ENCODE results near the gene EBF3.

Gene EBF3

GRCh38 chr10:129868449-129869035, 95.5 kb downstream of the EBF3 start:
- DNase-seq: no peak

GRCh38 chr10:129867631-129868179, 96.4 kb downstream of the EBF3 start:
- no peak for DNase-seq

DNA sequence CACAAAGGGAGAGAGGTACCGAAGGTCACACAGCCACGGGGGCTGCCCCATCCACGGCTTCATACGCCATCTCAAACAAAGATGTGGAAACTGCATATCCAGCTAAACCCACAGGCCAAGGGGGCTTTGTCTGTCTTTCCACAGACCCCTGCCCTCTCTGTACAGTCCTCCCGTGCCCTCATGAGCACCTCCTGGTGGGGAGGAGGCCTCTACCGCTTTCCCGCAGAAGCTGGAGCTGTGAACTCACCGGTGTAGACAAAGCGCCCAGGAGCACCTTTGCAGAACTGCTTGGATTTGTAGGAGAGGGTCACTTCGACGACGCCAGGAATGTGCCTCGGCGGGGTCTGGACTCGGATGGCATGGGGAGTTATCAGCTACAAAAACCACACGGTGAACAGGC, 97.2 kb downstream of the EBF3 start:
- DNase-seq: no peak

GRCh38 chr10:129865960-129866359, 98.1 kb downstream of the EBF3 start:
- no peak for DNase-seq

DNA sequence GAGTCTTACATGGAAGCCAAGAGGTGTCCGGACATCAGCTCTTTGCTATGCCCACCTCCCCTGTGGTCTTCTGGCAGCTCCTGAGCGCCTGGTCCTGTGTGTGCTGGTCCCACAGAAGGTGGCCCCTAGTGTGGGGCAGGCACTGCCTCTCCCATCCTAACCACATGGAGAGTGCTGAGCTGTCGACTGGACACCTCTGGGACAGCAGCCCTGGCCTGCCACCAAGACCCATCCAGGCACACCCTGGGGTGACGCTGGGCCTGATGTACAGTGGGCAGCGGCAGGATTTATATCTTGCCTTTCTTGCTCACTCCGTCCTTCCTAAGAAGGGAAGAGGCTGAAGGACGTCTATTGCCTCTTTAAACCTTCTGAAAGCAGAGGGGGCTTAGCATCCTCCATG, 98.7 kb downstream of the EBF3 start:
- DNase-seq: no peak

DNA sequence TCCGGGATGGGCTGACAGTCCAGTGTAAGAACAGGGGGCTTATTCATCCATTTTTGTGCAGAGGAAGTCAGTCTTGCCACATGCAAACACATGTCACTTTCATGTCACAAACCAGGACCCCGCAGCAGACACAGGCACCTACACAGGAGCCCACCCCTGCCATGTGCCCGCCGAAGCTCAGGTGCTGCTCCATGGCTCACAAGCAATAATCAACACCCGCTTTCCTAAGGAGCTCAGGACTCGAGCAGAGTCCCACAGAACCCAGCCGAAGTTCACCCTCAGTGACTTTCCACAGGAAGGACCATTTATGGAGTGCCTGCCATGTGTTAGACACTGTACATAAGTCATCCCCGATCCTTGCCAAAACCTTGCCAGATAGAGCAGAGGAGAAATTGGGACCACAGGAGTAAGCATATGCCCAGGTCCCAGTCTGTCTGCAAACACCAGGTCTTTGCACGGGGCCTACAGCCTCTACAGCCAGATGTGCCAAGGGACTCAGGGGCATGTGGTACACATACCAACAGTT, 99.4 kb downstream of the EBF3 start:
- DNase-seq: peak; percentile 78

- DNase-seq: no peak
Observed at GRCh38 chr10:129864082-129864481, 100.0 kb downstream of the EBF3 start.

DNA sequence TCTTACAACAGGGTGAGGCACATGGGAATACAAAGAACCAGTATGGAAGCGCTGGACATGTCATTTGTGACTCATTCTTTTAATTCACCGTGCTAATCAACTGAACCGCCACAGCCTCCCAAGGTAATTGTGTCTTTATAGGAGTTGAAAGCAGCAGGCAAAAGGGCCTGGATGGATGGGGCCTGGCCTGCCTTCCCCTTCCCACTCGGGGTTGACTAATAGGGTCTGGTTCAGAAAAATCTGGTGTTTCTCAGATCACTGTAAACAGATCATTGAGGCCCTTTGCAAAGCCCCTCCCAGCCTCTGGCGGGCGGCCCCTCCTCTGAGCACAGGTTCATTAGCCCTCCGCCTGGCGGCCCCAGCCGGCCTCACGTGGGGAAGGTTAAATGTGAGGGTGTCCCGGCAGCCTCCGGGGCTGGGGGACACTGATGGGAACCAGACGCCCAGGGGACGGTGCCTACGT, 100.8 kb downstream of the EBF3 start:
- DNase-seq: no peak

DNA sequence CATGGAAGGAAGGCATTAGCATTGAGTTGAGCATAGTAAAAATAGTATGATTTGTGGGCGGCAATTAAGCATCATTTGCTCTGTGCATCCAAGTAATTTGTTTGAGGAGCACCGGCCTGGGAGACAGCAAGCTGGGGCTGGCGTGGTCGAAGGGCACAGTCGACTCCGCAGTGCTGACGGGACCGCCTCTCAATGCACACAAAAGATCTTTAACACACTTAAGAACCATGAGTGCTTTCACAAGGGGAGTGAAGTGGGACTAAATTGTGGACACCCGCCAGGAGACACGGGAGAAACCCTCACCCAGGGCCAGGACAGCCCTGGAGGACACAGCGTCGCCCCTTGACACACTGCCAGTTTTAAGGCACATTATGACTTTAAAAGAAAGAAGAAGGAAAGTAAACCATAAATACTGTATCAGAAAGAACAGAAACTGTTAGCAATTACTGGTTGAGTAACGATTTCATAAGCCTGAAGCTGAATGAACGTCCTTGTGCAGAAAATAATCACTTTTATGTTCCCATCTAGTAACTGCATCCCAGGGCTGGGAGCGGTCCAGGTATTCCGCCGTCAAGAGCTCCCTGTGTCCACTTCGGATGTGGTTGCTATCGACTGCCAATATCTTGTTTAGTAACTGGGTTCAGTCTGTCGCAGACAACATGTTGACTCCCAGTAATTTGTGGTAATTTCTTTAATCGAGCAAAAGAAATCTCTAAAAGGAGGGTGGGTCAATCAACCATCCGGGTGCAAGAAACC, 102.1 kb downstream of the EBF3 start:
- no peak for DNase-seq

- DNase-seq: no peak
Observed at GRCh38 chr10:129860396-129860795, 103.7 kb downstream of the EBF3 start.

- no peak for DNase-seq
Observed at GRCh38 chr10:129859536-129859935, 104.5 kb downstream of the EBF3 start.

DNA sequence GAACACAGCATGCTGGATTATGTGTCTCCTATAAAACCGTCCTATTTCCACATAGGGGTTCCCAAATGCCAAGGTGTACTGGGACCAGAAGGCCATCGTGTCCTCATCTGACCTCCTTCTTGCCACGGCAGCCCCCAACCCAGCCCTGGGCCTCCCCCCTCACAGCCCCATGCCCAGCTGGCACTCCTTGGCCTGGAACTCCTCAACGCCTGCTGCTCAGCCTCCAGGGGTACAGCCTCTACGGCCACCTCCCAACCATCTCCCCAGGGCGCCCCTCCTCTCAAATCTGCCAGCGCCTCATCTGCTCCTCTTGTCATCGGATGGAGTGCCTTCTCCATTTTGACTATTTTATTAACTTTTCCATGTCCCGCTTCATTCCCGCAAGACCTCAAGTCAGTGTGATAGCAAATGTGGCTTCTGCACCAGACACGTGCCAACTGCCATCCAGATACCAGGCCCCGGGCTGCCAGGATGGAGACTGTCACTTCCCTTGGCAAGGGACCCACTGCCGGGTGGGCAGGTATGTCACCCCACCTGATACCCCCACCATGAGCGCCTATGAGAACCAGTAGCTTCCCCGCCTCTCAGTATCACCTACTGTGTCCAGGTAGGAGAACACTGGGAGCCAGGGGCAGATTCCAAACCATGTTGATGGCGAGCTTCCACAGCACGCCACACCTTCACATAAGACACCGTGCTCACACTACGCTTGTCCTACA, 106.7 kb downstream of the EBF3 start:
- no peak for DNase-seq

DNA sequence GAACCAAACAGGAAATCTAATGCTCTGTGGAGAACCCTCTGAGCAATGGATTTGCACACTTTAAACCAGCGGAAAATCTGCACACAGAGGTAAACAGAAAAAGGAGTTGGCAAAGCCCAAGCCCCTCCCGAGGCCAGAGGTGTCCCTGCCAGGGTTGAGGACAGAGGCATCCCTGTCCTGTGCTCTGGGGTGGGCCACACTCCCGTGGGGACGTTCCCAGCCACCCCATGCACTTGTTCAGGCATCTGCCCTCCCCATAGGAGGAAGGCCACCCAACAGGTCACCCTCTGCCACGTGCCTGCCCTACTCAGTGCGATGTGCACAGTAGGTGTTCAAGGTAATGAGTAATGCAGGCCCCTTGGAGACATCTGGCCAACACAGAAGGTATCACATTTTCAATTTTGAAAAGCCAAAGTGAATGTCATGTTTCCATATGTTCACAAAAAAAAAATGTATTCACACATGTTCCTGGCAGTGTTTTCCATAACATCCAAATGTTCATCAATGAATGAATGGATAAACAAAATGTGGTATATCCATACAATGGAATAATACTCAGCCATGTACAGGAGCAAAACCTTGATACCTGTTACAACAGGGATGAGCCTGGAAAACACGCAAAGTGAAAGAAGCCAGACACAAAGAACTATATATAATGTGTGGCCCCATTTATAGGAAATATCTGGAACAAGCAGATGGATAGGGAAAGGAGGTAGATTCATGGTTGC, 108.1 kb downstream of the EBF3 start:
- DNase-seq: no peak

DNA sequence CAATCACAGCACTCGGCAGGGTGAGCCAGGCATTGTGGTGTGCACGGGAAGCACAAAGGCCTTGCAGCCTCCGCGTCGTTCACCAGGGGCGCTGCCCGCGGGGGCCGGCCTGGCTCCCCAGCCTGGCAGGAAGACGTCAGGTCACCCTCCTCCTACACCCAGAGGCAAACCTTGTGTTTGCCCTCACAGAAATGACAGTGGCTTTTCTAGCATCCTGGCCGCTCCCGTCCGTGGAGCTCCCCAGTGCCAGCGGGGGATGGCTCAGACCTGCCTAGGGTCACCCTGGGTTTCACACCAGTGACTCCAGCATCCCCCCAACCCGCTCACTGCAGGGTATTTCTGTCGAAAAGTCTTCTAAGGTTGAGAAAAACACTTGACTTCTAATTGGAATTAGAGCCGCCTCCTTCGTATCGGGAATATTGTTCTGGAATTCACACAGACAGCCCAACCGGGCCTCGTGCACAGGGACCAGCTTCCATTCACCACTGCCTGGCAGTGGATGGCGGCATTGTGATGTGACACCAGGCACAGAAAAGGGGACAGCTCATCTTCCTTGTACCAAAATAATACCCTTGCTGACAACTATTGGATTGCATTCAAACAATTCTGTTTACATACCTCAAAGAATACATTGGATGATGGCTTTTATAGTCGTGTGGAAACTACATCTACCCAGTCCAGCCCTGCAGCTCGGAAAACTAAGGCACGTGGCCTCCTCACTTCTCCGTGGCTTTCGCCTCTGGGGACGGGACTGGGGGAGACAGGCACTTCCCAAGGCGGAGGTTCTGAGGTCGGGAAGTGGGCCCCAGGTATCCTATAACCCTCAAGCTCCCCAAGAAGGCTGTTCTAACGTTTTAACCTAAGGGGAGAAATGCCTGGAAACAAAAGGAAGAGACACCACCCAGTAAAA, 109.0 kb downstream of the EBF3 start:
- DNase-seq: no peak

DNA sequence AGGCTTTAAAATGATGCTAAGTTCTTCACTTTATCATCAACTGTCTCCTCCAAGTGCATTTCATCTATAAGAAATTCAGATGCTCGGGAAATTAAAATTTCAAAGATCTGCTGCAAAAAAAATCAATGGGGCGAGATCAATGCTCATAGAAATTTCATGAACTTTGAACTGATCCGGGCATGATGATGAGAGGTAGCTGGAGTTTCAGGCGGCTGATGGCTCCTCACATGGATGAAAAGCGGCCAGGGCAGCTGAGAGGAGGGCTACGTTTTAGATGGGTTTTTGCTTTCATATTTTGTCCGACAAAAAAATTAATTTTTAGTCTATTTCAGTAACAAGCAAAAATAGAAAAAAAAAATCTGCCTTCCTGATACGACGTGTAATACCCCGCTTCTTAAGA, 109.9 kb downstream of the EBF3 start:
- no peak for DNase-seq

DNA sequence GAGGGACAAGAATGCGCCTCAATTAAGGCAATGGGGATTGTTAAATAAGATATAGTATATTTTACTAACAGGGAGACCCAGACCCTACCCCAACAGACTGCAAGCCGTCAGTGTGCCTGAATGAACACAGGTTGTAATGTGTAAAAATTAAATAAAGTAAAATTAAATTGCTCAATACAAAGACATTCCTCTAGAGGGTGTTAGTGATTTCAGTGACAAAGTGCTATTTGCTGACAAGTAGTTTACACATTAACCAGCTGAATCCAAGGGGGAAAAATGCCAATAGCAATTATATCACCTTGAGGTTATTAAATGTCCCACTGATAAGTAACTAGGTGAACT, 110.5 kb downstream of the EBF3 start:
- no peak for DNase-seq

DNA sequence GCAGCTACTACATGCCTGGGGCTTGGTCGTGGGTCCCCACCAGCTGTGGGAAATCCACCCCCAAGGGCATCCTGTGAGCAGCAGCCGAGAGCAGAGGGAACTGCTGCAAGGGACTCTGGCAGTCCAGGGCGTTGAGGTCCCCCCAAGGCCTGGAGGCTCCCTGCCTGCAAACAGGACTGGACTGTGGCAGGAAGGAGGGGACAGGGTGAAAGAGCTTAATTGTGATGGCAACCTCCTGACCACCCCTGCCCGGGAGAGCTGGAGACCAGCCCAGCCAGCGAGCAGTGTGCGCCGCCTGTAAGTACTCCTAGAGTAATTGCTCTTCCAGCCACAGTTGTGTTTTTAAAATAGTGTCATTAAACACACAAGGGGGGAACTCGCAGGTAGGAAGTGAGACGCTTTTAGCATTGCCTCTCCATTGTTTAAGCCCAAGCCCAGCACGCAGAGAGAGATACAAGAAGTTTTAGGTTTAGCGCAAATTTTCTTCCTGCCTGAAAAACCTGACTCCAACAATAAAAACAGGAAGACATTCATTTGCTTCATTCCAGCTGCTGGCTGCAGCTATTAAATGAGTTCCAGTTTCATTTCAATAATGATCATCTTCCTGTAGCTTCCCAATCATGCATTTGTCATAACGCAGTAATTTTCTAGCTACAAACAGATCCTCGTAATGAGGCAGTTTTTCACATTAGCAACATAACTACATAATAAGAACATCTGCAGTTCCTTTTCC, 111.1 kb downstream of the EBF3 start:
- no peak for DNase-seq

GRCh38 chr10:129851941-129852640, 112.0 kb downstream of the EBF3 start:
- no peak for DNase-seq

GRCh38 chr10:129850790-129851189, 113.3 kb downstream of the EBF3 start:
- DNase-seq: no peak

- DNase-seq: no peak
Observed at GRCh38 chr10:129850316-129850715, 113.8 kb downstream of the EBF3 start.
